ENCODE results near the gene LIFR.

GRCh38 chr5:38563624-38564023, 7.2 kb upstream of the LIFR start:
- no peak for TF ChIP-seq CTCF (IDR thresholded peaks at IDR 0.05; ENCODE audit: borderline replicate concordance, extremely low read depth, low read length, poor library complexity, severe bottlenecking)
- TF ChIP-seq EZH2 (IDR thresholded peaks at IDR 0.05; ENCODE audit: borderline replicate concordance, low read depth, low read length, severe bottlenecking), result no peak

Data from DND-41 (cell line).